Erythroblast (primary cell): ENCODE measurements around the gene SLC2A3.

Source experiments
- GATA1 ChIP-seq: IDR thresholded peaks from 2 replicates; pipeline ENCODE4 v1.6.1; 2011; ENCODE audit warnings: low read depth, mild to moderate bottlenecking, control low read depth, low read length, moderate library complexity
- POLR2A ChIP-seq: IDR thresholded peaks from 2 replicates; pipeline ENCODE4 v1.6.1; 2011; ENCODE audit warnings: mild to moderate bottlenecking, low read length

- TF ChIP-seq POLR2A (no peak), GATA1 (no peak)
Measured at GRCh38 chr12:7951671-7952070, 15.7 kb upstream of the SLC2A3 start.
